ENCODE results near the gene EBF4. TPM values are rescaled to one million over a fixed set of nuclear protein-coding genes. Genes with fewer than 3 reads are reported as not detected.

EBF4 gene
- total RNA-seq, 1 experiment from 2014 or later = not detected

GRCh38 chr20:2701671-2702081 lies 9.1 kb downstream of the EBF4 start:
- peaks cover 65% of the 10 kb centered on the region for H3K27me3 Mint-ChIP-seq (ENCODE audit: insufficient read depth, unreplicated experiment)
- intact Hi-C loops (cut with micrococcal nuclease) = no loop called here
- POLR2A ChIA-PET = no interaction called here
- no peak overlapping the region for H3K4me3 Mint-ChIP-seq (ENCODE audit: unreplicated experiment)
- no peak for DNase-seq (ENCODE audit: unreplicated experiment)
- BruUV-seq (replicated peaks) = no TSS peak
- no peak overlapping the region for H3K27ac Mint-ChIP-seq (ENCODE audit: low read depth, unreplicated experiment)
- TF ChIP-seq CTCF (IDR thresholded peaks at IDR 0.05; ENCODE audit: unreplicated experiment) = no peak
- no peaks in the 10 kb centered on the region for H3K9me3 Mint-ChIP-seq (ENCODE audit: unreplicated experiment)
- no peaks in the 10 kb centered on the region for H3K4me1 Mint-ChIP-seq (ENCODE audit: insufficient read depth, unreplicated experiment)
- CTCF ChIA-PET = interaction anchor here (0.6 kb wide), 1 partner anchor 69 kb away, joined by 4 read pairs; no protein-coding TSS in a partner anchor
- no peaks in the 10 kb centered on the region for H3K36me3 Mint-ChIP-seq (ENCODE audit: insufficient read depth, unreplicated experiment)

GRCh38 chr20:2703716-2704475 lies 11.3 kb downstream of the EBF4 start:
- H3K9me3 Mint-ChIP-seq (ENCODE audit: unreplicated experiment) = no peaks in the 10 kb centered on the region
- peaks cover 71% of the 10 kb centered on the region for H3K27me3 Mint-ChIP-seq (ENCODE audit: insufficient read depth, unreplicated experiment)
- DNase-seq (ENCODE audit: unreplicated experiment) = no peak
- no peaks in the 10 kb centered on the region for H3K36me3 Mint-ChIP-seq (ENCODE audit: insufficient read depth, unreplicated experiment)
- BruUV-seq (replicated peaks) = no TSS peak
- POLR2A ChIA-PET = interaction anchor here (0.6 kb wide), 1 partner anchor 11 kb away, joined by 4 read pairs; no protein-coding TSS in a partner anchor
- no peaks in the 10 kb centered on the region for H3K4me1 Mint-ChIP-seq (ENCODE audit: insufficient read depth, unreplicated experiment)
- no peak overlapping the region for H3K27ac Mint-ChIP-seq (ENCODE audit: low read depth, unreplicated experiment)
- H3K4me3 Mint-ChIP-seq (ENCODE audit: unreplicated experiment) = no peak overlapping the region
- no peak for TF ChIP-seq CTCF (IDR thresholded peaks at IDR 0.05; ENCODE audit: unreplicated experiment)
- intact Hi-C loops (cut with micrococcal nuclease) = no loop called here
- CTCF ChIA-PET = interaction anchor here (0.7 kb wide), 1 partner anchor 61 kb away, joined by 5 read pairs; no protein-coding TSS in a partner anchor

- Mint-ChIP-seq H3K36me3 (ENCODE audit: insufficient read depth, unreplicated experiment) (no peaks in the 10 kb centered on the region), H3K4me3 (ENCODE audit: unreplicated experiment) (no peak overlapping the region), H3K4me1 (ENCODE audit: insufficient read depth, unreplicated experiment) (no peaks in the 10 kb centered on the region), H3K9me3 (ENCODE audit: unreplicated experiment) (no peaks in the 10 kb centered on the region), H3K27ac (ENCODE audit: low read depth, unreplicated experiment) (no peak overlapping the region), H3K27me3 (ENCODE audit: insufficient read depth, unreplicated experiment) (peaks cover 62% of the 10 kb centered on the region)
- DNase-seq (ENCODE audit: unreplicated experiment) = no peak
- no peak for TF ChIP-seq CTCF (IDR thresholded peaks at IDR 0.05; ENCODE audit: unreplicated experiment)
- no TSS peak for BruUV-seq (replicated peaks)
- intact Hi-C loops (cut with micrococcal nuclease) = no loop called here
- ChIA-PET CTCF (interaction anchor here (0.9 kb wide), 1 partner anchor 22 kb away, joined by 3 read pairs; no protein-coding TSS in a partner anchor), POLR2A (no interaction called here)
These were observed 13.5 kb downstream of the EBF4 start for GRCh38 chr20:2705931-2706645.

GRCh38 chr20:2706688-2707352 lies 14.2 kb downstream of the EBF4 start:
- no peak overlapping the region for H3K27ac Mint-ChIP-seq (ENCODE audit: low read depth, unreplicated experiment)
- ChIA-PET POLR2A (interaction anchor here (1.2 kb wide), 1 partner anchor 12 kb away, joined by 3 read pairs; no protein-coding TSS in a partner anchor), CTCF (interaction anchor here (0.5 to 0.9 kb wide), 4 partner anchors 22 to 605 kb away, joined by 3 read pairs; partner anchors contain the start of gene STK35)
- no peaks in the 10 kb centered on the region for H3K9me3 Mint-ChIP-seq (ENCODE audit: unreplicated experiment)
- no peaks in the 10 kb centered on the region for H3K4me1 Mint-ChIP-seq (ENCODE audit: insufficient read depth, unreplicated experiment)
- TF ChIP-seq CTCF (IDR thresholded peaks at IDR 0.05; ENCODE audit: unreplicated experiment) = no peak
- peaks cover 59% of the 10 kb centered on the region for H3K27me3 Mint-ChIP-seq (ENCODE audit: insufficient read depth, unreplicated experiment)
- DNase-seq (ENCODE audit: unreplicated experiment) = no peak
- intact Hi-C loops (cut with micrococcal nuclease) = no loop called here
- no TSS peak for BruUV-seq (replicated peaks)
- no peaks in the 10 kb centered on the region for H3K36me3 Mint-ChIP-seq (ENCODE audit: insufficient read depth, unreplicated experiment)
- no peak overlapping the region for H3K4me3 Mint-ChIP-seq (ENCODE audit: unreplicated experiment)

Measured in MCF 10A (cell line).